ENCODE data around the gene PNISR.
A peak's percentile ranks its signal among the peaks of the same experiment; 100 is the strongest.

PNISR gene

DNA sequence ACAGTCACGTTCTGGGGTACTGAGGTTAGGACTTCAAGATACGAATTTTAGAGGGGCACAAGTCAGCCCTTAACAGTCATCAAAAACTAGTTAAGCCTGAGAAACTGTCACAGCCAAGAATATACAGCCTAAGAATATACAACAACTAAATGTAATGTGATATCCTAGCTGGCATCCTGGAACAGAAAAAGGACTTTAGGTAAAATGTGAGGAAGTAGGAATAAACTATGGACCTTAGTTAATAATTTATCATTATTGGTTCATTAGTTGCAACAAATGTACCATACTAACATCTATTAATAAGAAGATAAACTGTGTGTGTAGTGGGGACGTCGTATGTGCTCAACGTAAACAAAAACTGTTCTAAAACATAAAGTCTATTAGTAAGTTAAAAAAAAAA, 1.1 kb downstream of the PNISR start:
- H3K4me3 ChIP-seq (ENCODE audit: low read length, poor library complexity, severe bottlenecking), result peak overlapping the region; percentile 96
- peaks cover 55% of the 10 kb centered on the region for H4K20me1 ChIP-seq (ENCODE audit: insufficient read depth, low read length, poor library complexity, severe bottlenecking)
- peak overlapping the region; percentile 92 for H3K4me2 ChIP-seq (ENCODE audit: low read depth, low read length, poor library complexity, severe bottlenecking)
- H2AFZ ChIP-seq (ENCODE audit: low read length), result no peak overlapping the region
- H3K27me3 ChIP-seq (ENCODE audit: insufficient read depth, low read length, poor library complexity, severe bottlenecking), result no peaks in the 10 kb centered on the region
- H3K36me3 ChIP-seq (ENCODE audit: insufficient read depth, low read length), result no peaks in the 10 kb centered on the region
- peak overlapping the region; percentile 97 for H3K9ac ChIP-seq (ENCODE audit: low read depth, low read length, poor library complexity, severe bottlenecking)
- peaks cover 58% of the 10 kb centered on the region for H3K4me1 ChIP-seq (ENCODE audit: insufficient read depth, low read length, poor library complexity, severe bottlenecking)
- no peaks in the 10 kb centered on the region for H3K9me2 ChIP-seq (replicated peaks; ENCODE audit: low read depth, low read length)
- TF ChIP-seq, protein P1, sequence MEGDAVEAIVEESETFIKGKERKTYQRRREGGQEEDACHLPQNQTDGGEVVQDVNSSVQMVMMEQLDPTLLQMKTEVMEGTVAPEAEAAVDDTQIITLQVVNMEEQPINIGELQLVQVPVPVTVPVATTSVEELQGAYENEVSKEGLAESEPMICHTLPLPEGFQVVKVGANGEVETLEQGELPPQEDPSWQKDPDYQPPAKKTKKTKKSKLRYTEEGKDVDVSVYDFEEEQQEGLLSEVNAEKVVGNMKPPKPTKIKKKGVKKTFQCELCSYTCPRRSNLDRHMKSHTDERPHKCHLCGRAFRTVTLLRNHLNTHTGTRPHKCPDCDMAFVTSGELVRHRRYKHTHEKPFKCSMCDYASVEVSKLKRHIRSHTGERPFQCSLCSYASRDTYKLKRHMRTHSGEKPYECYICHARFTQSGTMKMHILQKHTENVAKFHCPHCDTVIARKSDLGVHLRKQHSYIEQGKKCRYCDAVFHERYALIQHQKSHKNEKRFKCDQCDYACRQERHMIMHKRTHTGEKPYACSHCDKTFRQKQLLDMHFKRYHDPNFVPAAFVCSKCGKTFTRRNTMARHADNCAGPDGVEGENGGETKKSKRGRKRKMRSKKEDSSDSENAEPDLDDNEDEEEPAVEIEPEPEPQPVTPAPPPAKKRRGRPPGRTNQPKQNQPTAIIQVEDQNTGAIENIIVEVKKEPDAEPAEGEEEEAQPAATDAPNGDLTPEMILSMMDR (conservative IDR thresholded peaks at IDR 0.05; ENCODE audit: low read length), result no peak
- no peak for TF ChIP-seq EZH2phosphoT487 (IDR thresholded peaks at IDR 0.05; ENCODE audit: borderline replicate concordance)
- no peaks in the 10 kb centered on the region for H3F3A ChIP-seq (ENCODE audit: low read depth)
- peaks cover 87% of the 10 kb centered on the region for H3K79me2 ChIP-seq (ENCODE audit: insufficient read depth, low read length)
- no peaks in the 10 kb centered on the region for H3K9me3 ChIP-seq (ENCODE audit: insufficient read depth, low read depth, low read length)

DNA sequence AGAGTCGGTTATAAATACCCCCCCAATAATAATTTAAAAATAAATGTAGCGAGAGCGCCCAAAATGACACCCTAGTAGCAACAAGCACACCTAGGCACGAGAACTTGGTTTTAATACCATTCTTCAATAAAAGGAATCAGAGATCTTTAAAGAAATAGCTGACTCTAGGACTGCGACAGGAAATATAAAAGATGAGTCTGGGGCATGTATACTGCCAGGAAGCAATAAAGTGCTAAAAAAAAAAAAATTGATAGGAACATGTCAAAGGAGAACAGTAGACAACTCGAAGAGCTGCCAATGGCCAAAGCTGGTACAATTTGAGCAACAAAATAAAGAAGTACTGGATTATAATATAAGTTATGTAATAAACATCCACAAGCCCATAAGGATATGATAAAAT, 2.2 kb downstream of the PNISR start:
- peaks cover 91% of the 10 kb centered on the region for H3K79me2 ChIP-seq (ENCODE audit: insufficient read depth, low read length)
- H3K4me2 ChIP-seq (ENCODE audit: low read depth, low read length, poor library complexity, severe bottlenecking), result peak overlapping the region; percentile 92
- no peaks in the 10 kb centered on the region for H3K9me3 ChIP-seq (ENCODE audit: insufficient read depth, low read depth, low read length)
- no peaks in the 10 kb centered on the region for H3K9me2 ChIP-seq (replicated peaks; ENCODE audit: low read depth, low read length)
- peaks cover 56% of the 10 kb centered on the region for H3K4me1 ChIP-seq (ENCODE audit: insufficient read depth, low read length, poor library complexity, severe bottlenecking)
- no peaks in the 10 kb centered on the region for H3K36me3 ChIP-seq (ENCODE audit: insufficient read depth, low read length)
- H4K20me1 ChIP-seq (ENCODE audit: insufficient read depth, low read length, poor library complexity, severe bottlenecking), result peaks cover 65% of the 10 kb centered on the region
- peak overlapping the region; percentile 97 for H3K9ac ChIP-seq (ENCODE audit: low read depth, low read length, poor library complexity, severe bottlenecking)
- H3K27me3 ChIP-seq (ENCODE audit: insufficient read depth, low read length, poor library complexity, severe bottlenecking), result no peaks in the 10 kb centered on the region
- H2AFZ ChIP-seq (ENCODE audit: low read length), result no peak overlapping the region
- TF ChIP-seq, protein P1 (conservative IDR thresholded peaks at IDR 0.05; ENCODE audit: low read length), result no peak
- no peak for TF ChIP-seq EZH2phosphoT487 (IDR thresholded peaks at IDR 0.05; ENCODE audit: borderline replicate concordance)
- H3F3A ChIP-seq (ENCODE audit: low read depth), result no peaks in the 10 kb centered on the region
- H3K4me3 ChIP-seq (ENCODE audit: low read length, poor library complexity, severe bottlenecking), result peak overlapping the region; percentile 96

DNA sequence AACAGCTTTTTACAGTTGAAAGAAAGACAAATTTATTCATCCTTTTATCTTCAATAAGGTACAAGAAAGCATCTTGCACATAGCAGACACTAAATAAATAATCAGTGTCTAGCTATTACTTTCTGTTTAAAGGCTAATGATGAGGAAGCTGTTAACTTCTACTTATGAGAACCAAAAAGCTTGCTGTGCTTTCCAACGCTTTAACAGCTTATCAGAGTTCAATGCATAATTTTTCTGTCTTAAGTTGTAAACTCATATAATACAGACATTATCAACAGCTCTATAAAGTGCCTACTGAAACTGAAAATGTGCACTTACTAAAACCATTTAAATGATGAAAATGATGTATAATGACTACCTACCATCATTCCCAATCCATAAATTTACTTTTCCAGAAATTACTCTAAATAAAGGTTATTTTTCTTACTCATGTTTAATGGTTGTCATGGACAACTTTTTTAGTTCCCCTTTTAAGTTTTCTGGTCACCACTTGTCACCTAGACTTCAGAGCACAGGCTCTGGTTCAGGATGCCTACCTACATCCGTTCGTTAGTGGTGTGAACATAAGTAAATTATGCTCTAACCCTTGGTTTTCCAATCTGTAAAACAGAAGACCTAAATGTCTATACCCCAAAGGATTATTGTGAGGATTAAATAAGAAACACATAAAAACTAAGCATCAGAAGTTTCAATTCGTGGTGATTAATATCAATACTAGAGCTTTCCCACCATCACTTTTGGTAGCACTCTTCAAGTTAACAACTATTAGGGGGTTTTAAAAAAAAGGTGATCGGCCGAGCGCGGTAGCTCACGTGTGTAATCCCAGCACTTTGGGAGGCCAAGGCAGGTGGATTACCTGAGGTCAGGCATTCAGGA, 8.0 kb downstream of the PNISR start:
- H3K9ac ChIP-seq (ENCODE audit: low read depth, low read length, poor library complexity, severe bottlenecking), result no peak overlapping the region
- H2AFZ ChIP-seq (ENCODE audit: low read length), result no peak overlapping the region
- TF ChIP-seq, protein P1 (conservative IDR thresholded peaks at IDR 0.05; ENCODE audit: low read length), result no peak
- TF ChIP-seq EZH2phosphoT487 (IDR thresholded peaks at IDR 0.05; ENCODE audit: borderline replicate concordance), result no peak
- no peaks in the 10 kb centered on the region for H3K27me3 ChIP-seq (ENCODE audit: insufficient read depth, low read length, poor library complexity, severe bottlenecking)
- no peaks in the 10 kb centered on the region for H3K9me3 ChIP-seq (ENCODE audit: insufficient read depth, low read depth, low read length)
- H3K4me1 ChIP-seq (ENCODE audit: insufficient read depth, low read length, poor library complexity, severe bottlenecking), result peaks cover 30% of the 10 kb centered on the region
- no peaks in the 10 kb centered on the region for H3K9me2 ChIP-seq (replicated peaks; ENCODE audit: low read depth, low read length)
- peak overlapping the region; percentile 58 for H3K4me2 ChIP-seq (ENCODE audit: low read depth, low read length, poor library complexity, severe bottlenecking)
- no peak overlapping the region for H3K4me3 ChIP-seq (ENCODE audit: low read length, poor library complexity, severe bottlenecking)
- no peaks in the 10 kb centered on the region for H3F3A ChIP-seq (ENCODE audit: low read depth)
- H4K20me1 ChIP-seq (ENCODE audit: insufficient read depth, low read length, poor library complexity, severe bottlenecking), result peaks cover 97% of the 10 kb centered on the region
- H3K79me2 ChIP-seq (ENCODE audit: insufficient read depth, low read length), result peaks cover 99% of the 10 kb centered on the region
- H3K36me3 ChIP-seq (ENCODE audit: insufficient read depth, low read length), result peaks cover 35% of the 10 kb centered on the region
